Pulmonary artery endothelial cell (primary cell): Measurements from ENCODE around the gene RASSF3. TPM values are rescaled to one million over a fixed set of nuclear protein-coding genes. Genes with fewer than 3 reads are reported as not detected.
"Not testable (repeated sequence)": the region's sequence is repeated elsewhere in the genome, so short reads cannot be mapped to it uniquely, and the experiment has no call there.

Experiments
- DNase-seq: peaks from one replicate; pipeline ENCODE4 v3.0.0-alpha.2; 2011; ENCODE audit warnings: low read depth, low spot score
- total RNA-seq: library from RNA; depleted of rRNA; stranded (reverse); fragments of >200 nt; gene quantifications from 2 replicates; pipeline ENCODE4 v1.2.3, GENCODE V29; 2014

RASSF3 gene
- total RNA-seq, 1 donor from 2014 or later: 59.0 TPM

- DNase-seq: not testable (repeated sequence)
Measured at GRCh38 chr12:64690236-64690635, 79.9 kb downstream of the RASSF3 start.

- DNase-seq: no peak
Measured at GRCh38 chr12:64691227-64691794, 81.0 kb downstream of the RASSF3 start.

- no peak for DNase-seq
Measured at GRCh38 chr12:64691795-64692583, 81.7 kb downstream of the RASSF3 start.

- DNase-seq: no peak
Measured at GRCh38 chr12:64694130-64695040, 84.1 kb downstream of the RASSF3 start.

- no peak for DNase-seq
Measured at GRCh38 chr12:64695550-64695949, 85.3 kb downstream of the RASSF3 start.

- DNase-seq: no peak
Measured at GRCh38 chr12:64696080-64696741, 85.9 kb downstream of the RASSF3 start.

- no peak for DNase-seq
Measured at GRCh38 chr12:64699504-64700115, 89.3 kb downstream of the RASSF3 start.

GRCh38 chr12:64700532-64700931 is 90.2 kb downstream of the RASSF3 start:
- no peak for DNase-seq

GRCh38 chr12:64701283-64701682 is 91.0 kb downstream of the RASSF3 start:
- DNase-seq: no peak

GRCh38 chr12:64706306-64706705 is 96.0 kb downstream of the RASSF3 start:
- no peak for DNase-seq

- no peak for DNase-seq
Measured at GRCh38 chr12:64706857-64707256, 96.6 kb downstream of the RASSF3 start.

GRCh38 chr12:64707362-64707761 is 97.1 kb downstream of the RASSF3 start:
- DNase-seq: no peak

- DNase-seq: no peak
Measured at GRCh38 chr12:64707926-64708325, 97.6 kb downstream of the RASSF3 start.

- no peak for DNase-seq
Measured at GRCh38 chr12:64709429-64709828, 99.1 kb downstream of the RASSF3 start.

GRCh38 chr12:64713376-64713775 is 103.1 kb downstream of the RASSF3 start:
- DNase-seq: no peak

- no peak for DNase-seq
Measured at GRCh38 chr12:64714551-64714968, 104.3 kb downstream of the RASSF3 start.

- DNase-seq: no peak
Measured at GRCh38 chr12:64716371-64716770, 106.1 kb downstream of the RASSF3 start.

- DNase-seq: no peak
Measured at GRCh38 chr12:64716839-64717455, 106.7 kb downstream of the RASSF3 start.

GRCh38 chr12:64718649-64719048 is 108.4 kb downstream of the RASSF3 start:
- DNase-seq: no peak

- DNase-seq: no peak
Measured at GRCh38 chr12:64720884-64721283, 110.6 kb downstream of the RASSF3 start.

- no peak for DNase-seq
Measured at GRCh38 chr12:64722835-64723234, 112.5 kb downstream of the RASSF3 start.
